GM12878 (cell line): Measurements from ENCODE around the gene RBM15B. TPM values are rescaled to one million over a fixed set of nuclear protein-coding genes. Genes with fewer than 3 reads are reported as not detected.

Source experiments
- ATAC-seq: fragments of 200-7000 bp; cut with Tn5 transposase; 3 replicates; pipeline ENCODE4 v1.9.1; 2020; ENCODE audit warnings: mild to moderate bottlenecking, moderate library complexity
- BruUV-seq: library from RNA; stranded (reverse); fragments of 400-500 nt; replicated peaks from 2 replicates; lab custom pipeline; 2021; lab: Mats Ljungman, UMichigan
- CTCF ChIA-PET: fragments of 300-600 bp; sonication (Branson Sonifier 250); formaldehyde crosslinking; extraction: SDS; loops from one replicate; lab custom pipeline; 2021; ENCODE audit warnings: inconsistent platforms; lab: Yijun Ruan, JAX
- POLR2A ChIA-PET: fragments of 350-600 bp; formaldehyde crosslinking; extraction: SDS; loops from one replicate; lab custom pipeline; 2021; ENCODE audit warnings: inconsistent platforms; lab: Charles Lee
- RAD21 ChIA-PET: fragments of 300-600 bp; sonication (Branson Sonifier 250); formaldehyde crosslinking; loops from one replicate; lab custom pipeline; 2023; ENCODE audit warnings: antibody characterized with exemption; ENCODE audit not compliant: unreplicated experiment; lab: Charles Lee
- SMC1A ChIA-PET: fragments of 300-600 bp; sonication (Branson Sonifier 250); formaldehyde crosslinking; loops from one replicate; lab custom pipeline; 2023; ENCODE audit not compliant: unreplicated experiment, uncharacterized antibody; lab: Charles Lee
- DNase-seq: peaks from one replicate; pipeline ENCODE4 v3.0.0-alpha.2; 2011; ENCODE audit warnings: low read depth, low spot score
- FAIRE-seq: peaks from 3 replicates; lab custom pipeline; 2011; peaks lifted over from hg19 to GRCh38; lab: Jason Lieb, UNC
- H2AFZ ChIP-seq: 2 replicates; pipeline ENCODE4 v1.6.0; 2011; ENCODE audit warnings: low read depth, low read length, control low read depth; ENCODE audit not compliant: control insufficient read depth
- H3K27ac ChIP-seq: 2 replicates; pipeline ENCODE4 v1.5.1; 2011; ENCODE audit warnings: control low read depth; ENCODE audit not compliant: control insufficient read depth, insufficient read depth
- H3K27me3 ChIP-seq, 2 experiments: replicated peaks in 1 of 2; 2 replicates each; pipeline versions ENCODE4 v1.6.0 to v1.6.1; 2011; ENCODE audit warnings: low read length in 1 of 2; ENCODE audit not compliant: control insufficient read depth in 2 of 2, insufficient read depth in 2 of 2
- H3K36me3 ChIP-seq, 2 experiments: 2 replicates each; pipeline ENCODE4 v1.5.1; 2011; ENCODE audit warnings: low read length in 1 of 2; ENCODE audit not compliant: control insufficient read depth in 2 of 2, insufficient read depth in 2 of 2
- H3K4me1 ChIP-seq: 2 replicates; pipeline ENCODE4 v1.6.1; 2011; ENCODE audit warnings: mild to moderate bottlenecking, low read length, moderate library complexity, mixed read lengths; ENCODE audit not compliant: control insufficient read depth, insufficient read depth
- H3K4me2 ChIP-seq: 2 replicates; pipeline ENCODE4 v1.6.0; 2011; ENCODE audit warnings: control low read depth; ENCODE audit not compliant: control insufficient read depth, insufficient read depth
- H3K4me3 ChIP-seq: fragments of 200-600 bp; sonication (generic); 2 replicates; pipeline ENCODE4 v1.5.1; 2016
- H3K79me2 ChIP-seq: 2 replicates; pipeline ENCODE4 v1.6.0; 2011; ENCODE audit warnings: low read length; ENCODE audit not compliant: control insufficient read depth, insufficient read depth
- H3K9ac ChIP-seq: 2 replicates; pipeline ENCODE4 v1.8.0; 2011; ENCODE audit warnings: low read length, control low read depth, mixed read lengths; ENCODE audit not compliant: control insufficient read depth, insufficient read depth
- H3K9me3 ChIP-seq: replicated peaks from 3 replicates; pipeline ENCODE4 v1.5.1; 2011; ENCODE audit warnings: mild to moderate bottlenecking, low read length; ENCODE audit not compliant: control insufficient read depth, insufficient read depth
- H4K20me1 ChIP-seq: 2 replicates; pipeline ENCODE4 v1.6.0; 2011; ENCODE audit not compliant: control insufficient read depth, insufficient read depth
- BCL11A ChIP-seq: IDR thresholded peaks from 2 replicates; pipeline ENCODE4 v1.6.1; 2011; ENCODE audit warnings: low read depth, low read length
- CBFB ChIP-seq: IDR thresholded peaks from 2 replicates; pipeline ENCODE4 v1.6.1; 2016; ENCODE audit warnings: antibody characterized with exemption, low read depth
- CREM ChIP-seq: IDR thresholded peaks from 2 replicates; pipeline ENCODE4 v1.6.1; 2014; ENCODE audit warnings: antibody characterized with exemption, low read depth
- EP300 ChIP-seq, 2 experiments: fragments of 150-350 bp in 1 of 2; IDR thresholded peaks; 2 replicates each; pipeline ENCODE4 v1.6.1; 2011 to 2012; ENCODE audit warnings: low read depth in 2 of 2, low read length in 2 of 2, borderline replicate concordance in 1 of 2, improper control_type of control experiment in 1 of 2, inconsistent platforms in 1 of 2; ENCODE audit not compliant: control insufficient read depth in 1 of 2
- KDM1A ChIP-seq: fragments of 200-600 bp; sonication (generic); IDR thresholded peaks from 2 replicates; pipeline ENCODE4 v1.6.1; 2016; ENCODE audit warnings: borderline replicate concordance
- MYB ChIP-seq: fragments of 150-350 bp; IDR thresholded peaks from 2 replicates; pipeline ENCODE4 v1.6.1; 2014; ENCODE audit warnings: mild to moderate bottlenecking, low read depth, low read length, borderline replicate concordance
- RBBP5 ChIP-seq: fragments of 200-600 bp; sonication (generic); conservative IDR thresholded peaks from 2 replicates; pipeline ENCODE4 v1.6.1; 2016
- SREBF2 ChIP-seq: IDR thresholded peaks from 2 replicates; pipeline ENCODE4 v1.6.1; 2012; ENCODE audit warnings: mild to moderate bottlenecking, low read length
- WGBS: methylation state at CpG from one replicate; pipeline ENCODE4 v1.1.6; 2016; ENCODE audit warnings: low lambda C conversion rate; ENCODE audit not compliant: insufficient replicate concordance, insufficient coverage; ENCODE audit errors: missing lambda C conversion rate; 5-methylcytosine and 5-hydroxymethylcytosine counted together
- in situ Hi-C: fragments of 300-500 bp; cut with MboI; formaldehyde crosslinking; loops from 9 replicates; pipeline ENCODE4 v1.14.3; 2018; ENCODE audit warnings: mixed read lengths
- intact Hi-C: fragments of 100-400 bp; cut with micrococcal nuclease; formaldehyde crosslinking; loops from one replicate; pipeline ENCODE4 v1.14.2; 2022; ENCODE audit not compliant: unreplicated experiment
- polyA plus RNA-seq, 11 experiments: library from polyadenylated mRNA; depleted of rRNA in 4 of 11; unstranded in 6 of 11; stranded (reverse) in 5 of 11; fragments of >200 nt; fragmentation: Nextera tagmentation in 4 of 11; fragmentation: Illumina TruSeq in 1 of 11; extraction: Ambion mirVana in 4 of 11; extraction: Trizol in 1 of 11; gene quantifications; 1 replicate in 1 of 11; 2 replicates in 10 of 11; pipeline versions ENCODE4 v1.2.1 to v1.2.3, GENCODE V29; 2011 to 2016; ENCODE audit warnings: inconsistent platforms in 2 of 11, missing spikeins in 2 of 11, low read depth in 1 of 11
- total RNA-seq, 4 experiments: library from RNA; depleted of rRNA in 3 of 4; stranded (reverse); fragments of >200 nt in 3 of 4; fragmentation: Illumina TruSeq in 1 of 4; extraction: Trizol in 1 of 4; gene quantifications; 2 replicates each; pipeline versions ENCODE4 v1.2.1 to v1.2.3, GENCODE V29; 2013 to 2021
- TF ChIP-seq, protein P1 (sequence below): IDR thresholded peaks from 2 replicates; pipeline ENCODE4 v1.6.1; 2011; ENCODE audit warnings: borderline replicate concordance, low read depth, mild to moderate bottlenecking, moderate library complexity, mixed read lengths, low read length; ENCODE audit not compliant: insufficient read depth; ENCODE audit errors: extremely low read length
- TF ChIP-seq, protein P2 (sequence below): fragments of 450-650 bp; IDR thresholded peaks from 2 replicates; pipeline ENCODE4 v1.6.1; 2017; ENCODE audit warnings: mild to moderate bottlenecking, moderate library complexity

Gene RBM15B
- total and polyA plus RNA-seq, 10 of the 15 experiments (the other 5 are each of a cell fraction or from before 2014, with no cell fraction given): 2.4 to 34.5 (median 19.1) TPM

DNA sequence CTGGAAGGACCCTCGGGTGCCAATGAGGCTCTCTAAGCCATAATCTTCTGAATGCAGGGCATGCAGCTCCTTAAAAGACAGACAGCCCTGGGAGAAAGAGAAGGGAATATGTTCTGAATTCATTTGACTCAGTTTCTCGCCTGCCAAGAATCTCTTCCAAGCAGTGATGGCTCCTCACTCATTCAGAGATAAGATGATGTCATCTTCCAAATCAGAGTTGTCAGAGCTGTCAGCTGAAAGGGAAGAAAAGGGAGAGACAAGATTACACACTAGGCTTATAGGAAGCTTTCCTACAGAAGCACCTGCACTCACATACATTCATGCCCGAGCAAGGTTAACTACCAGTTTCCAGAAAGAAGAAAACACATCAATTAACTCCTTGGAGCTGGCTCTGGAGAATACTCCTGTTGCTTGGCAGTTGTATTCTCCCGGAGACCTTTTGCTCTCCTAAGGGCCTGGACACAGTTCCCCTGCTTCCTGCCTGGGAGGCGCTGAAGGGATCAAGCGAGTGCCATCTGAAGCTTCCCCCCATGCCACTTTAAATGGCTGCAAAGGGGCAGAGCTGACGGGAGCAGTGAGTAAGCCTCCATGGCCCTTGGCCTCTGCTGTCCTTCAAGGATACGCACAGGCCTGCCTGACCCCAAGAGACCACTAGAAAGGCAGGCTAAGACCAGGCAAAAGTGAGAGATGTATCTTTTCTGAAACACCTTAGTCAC lies 7.7 kb downstream of the RBM15B start:
- no peak overlapping the region for H3K4me3 ChIP-seq
- no peaks in the 10 kb centered on the region for H3K27me3 ChIP-seq
- BruUV-seq: no TSS peak
- CTCF ChIA-PET: interaction anchor here (0.9 kb wide), 1 partner anchor 11 kb away, joined by 3 read pairs; no protein-coding TSS in a partner anchor
- intact Hi-C loops (no loop called here), in situ Hi-C loops (loop anchor here (10.0 kb wide), 1 partner anchor 1064 kb away; no protein-coding TSS in a partner anchor)
- no peak overlapping the region for H3K4me2 ChIP-seq
- H3K79me2 ChIP-seq: peaks cover 13% of the 10 kb centered on the region
- RAD21 ChIA-PET: no interaction called here
- H3K9ac ChIP-seq: no peak overlapping the region
- SMC1A ChIA-PET: no interaction called here
- H2AFZ ChIP-seq: no peak overlapping the region
- POLR2A ChIA-PET: no interaction called here
- peaks cover 4% of the 10 kb centered on the region; the same call in 1 of the 2 replicates for H3K4me1 ChIP-seq
- TF ChIP-seq, protein P1, sequence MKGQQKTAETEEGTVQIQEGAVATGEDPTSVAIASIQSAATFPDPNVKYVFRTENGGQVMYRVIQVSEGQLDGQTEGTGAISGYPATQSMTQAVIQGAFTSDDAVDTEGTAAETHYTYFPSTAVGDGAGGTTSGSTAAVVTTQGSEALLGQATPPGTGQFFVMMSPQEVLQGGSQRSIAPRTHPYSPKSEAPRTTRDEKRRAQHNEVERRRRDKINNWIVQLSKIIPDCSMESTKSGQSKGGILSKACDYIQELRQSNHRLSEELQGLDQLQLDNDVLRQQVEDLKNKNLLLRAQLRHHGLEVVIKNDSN: no peak
- TF ChIP-seq, all 136 proteins: peak for 0
- DNase-seq (no peak), FAIRE-seq (no peak), ATAC-seq (no peak)
- Histone ChIP-seq H4K20me1 (peaks cover 3% of the 10 kb centered on the region; the same call in 1 of the 2 replicates), H3K9me3 (no peaks in the 10 kb centered on the region), H3K27ac (no peak overlapping the region), H3K36me3 (peaks cover 21 to 56% of the 10 kb centered on the region in 2 experiments)
- 80% methylated on average over 8 of the region's 8 CpGs for WGBS

GRCh38 chr3:51400166-51400565 lies 9.1 kb downstream of the RBM15B start:
- Histone ChIP-seq H3K27ac (no peak overlapping the region), H3K4me3 (no peak overlapping the region), H3K9ac (no peak overlapping the region), H3K4me1 (no peaks in the 10 kb centered on the region; the same call in 1 of the 2 replicates), H3K4me2 (no peak overlapping the region), H3K79me2 (peaks cover 5% of the 10 kb centered on the region), H3K36me3 (peaks cover 17 to 51% of the 10 kb centered on the region in 2 experiments), H4K20me1 (0 out of 2 replicates have a peak, but pooled peaks cover 2% of the 10 kb centered on the region), H3K9me3 (no peaks in the 10 kb centered on the region), H3K27me3 (no peaks in the 10 kb centered on the region), H2AFZ (no peak overlapping the region)
- WGBS: 76% methylated on average over 4 of the region's 4 CpGs
- intact Hi-C loops: no loop called here
- in situ Hi-C loops: no loop called here
- FAIRE-seq: no peak
- no peak for ATAC-seq
- ChIA-PET RAD21 (no interaction called here), POLR2A (no interaction called here), SMC1A (no interaction called here), CTCF (no interaction called here)
- DNase-seq: no peak
- BruUV-seq: no TSS peak
- TF ChIP-seq, protein P2, sequence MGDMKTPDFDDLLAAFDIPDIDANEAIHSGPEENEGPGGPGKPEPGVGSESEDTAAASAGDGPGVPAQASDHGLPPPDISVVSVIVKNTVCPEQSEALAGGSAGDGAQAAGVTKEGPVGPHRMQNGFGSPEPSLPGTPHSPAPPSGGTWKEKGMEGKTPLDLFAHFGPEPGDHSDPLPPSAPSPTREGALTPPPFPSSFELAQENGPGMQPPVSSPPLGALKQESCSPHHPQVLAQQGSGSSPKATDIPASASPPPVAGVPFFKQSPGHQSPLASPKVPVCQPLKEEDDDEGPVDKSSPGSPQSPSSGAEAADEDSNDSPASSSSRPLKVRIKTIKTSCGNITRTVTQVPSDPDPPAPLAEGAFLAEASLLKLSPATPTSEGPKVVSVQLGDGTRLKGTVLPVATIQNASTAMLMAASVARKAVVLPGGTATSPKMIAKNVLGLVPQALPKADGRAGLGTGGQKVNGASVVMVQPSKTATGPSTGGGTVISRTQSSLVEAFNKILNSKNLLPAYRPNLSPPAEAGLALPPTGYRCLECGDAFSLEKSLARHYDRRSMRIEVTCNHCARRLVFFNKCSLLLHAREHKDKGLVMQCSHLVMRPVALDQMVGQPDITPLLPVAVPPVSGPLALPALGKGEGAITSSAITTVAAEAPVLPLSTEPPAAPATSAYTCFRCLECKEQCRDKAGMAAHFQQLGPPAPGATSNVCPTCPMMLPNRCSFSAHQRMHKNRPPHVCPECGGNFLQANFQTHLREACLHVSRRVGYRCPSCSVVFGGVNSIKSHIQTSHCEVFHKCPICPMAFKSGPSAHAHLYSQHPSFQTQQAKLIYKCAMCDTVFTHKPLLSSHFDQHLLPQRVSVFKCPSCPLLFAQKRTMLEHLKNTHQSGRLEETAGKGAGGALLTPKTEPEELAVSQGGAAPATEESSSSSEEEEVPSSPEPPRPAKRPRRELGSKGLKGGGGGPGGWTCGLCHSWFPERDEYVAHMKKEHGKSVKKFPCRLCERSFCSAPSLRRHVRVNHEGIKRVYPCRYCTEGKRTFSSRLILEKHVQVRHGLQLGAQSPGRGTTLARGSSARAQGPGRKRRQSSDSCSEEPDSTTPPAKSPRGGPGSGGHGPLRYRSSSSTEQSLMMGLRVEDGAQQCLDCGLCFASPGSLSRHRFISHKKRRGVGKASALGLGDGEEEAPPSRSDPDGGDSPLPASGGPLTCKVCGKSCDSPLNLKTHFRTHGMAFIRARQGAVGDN: no peak
- TF ChIP-seq BCL11A (no peak), KDM1A (no peak), SREBF2 (no peak), CREM (no peak), EP300 (IDR thresholded peaks at IDR 0.05; ENCODE audit: borderline replicate concordance in 1 of 2, control insufficient read depth in 1 of 2, low read depth in 2 of 2, low read length in 2 of 2) (no peak), RBBP5 (no peak), MYB (no peak), CBFB (no peak)
